K562 (cell line): ENCODE measurements around the gene PITX1. TPM values are rescaled to one million over a fixed set of nuclear protein-coding genes. Genes with fewer than 3 reads are reported as not detected.
A peak's percentile ranks its signal among the peaks of the same experiment; 100 is the strongest.

ENCODE experiments used
- REST ChIP-seq, 2 experiments: fragments of 450-650 bp; formaldehyde crosslinking in 1 of 2; IDR thresholded peaks; 2 replicates each; pipeline versions ENCODE4 v1.4.0 to v1.6.1; 2014 to 2020; ENCODE audit warnings: mild to moderate bottlenecking in 2 of 2, borderline replicate concordance in 1 of 2, low read depth in 1 of 2
- polyA plus RNA-seq, 8 experiments: library from polyadenylated mRNA; depleted of rRNA in 4 of 8; stranded (reverse) in 5 of 8; unstranded in 3 of 8; fragments of >200 nt; fragmentation: Nextera tagmentation in 2 of 8; fragmentation: Illumina TruSeq in 1 of 8; extraction: Ambion mirVana in 2 of 8; extraction: Trizol in 1 of 8; gene quantifications; 2 replicates each; pipeline versions ENCODE4 v1.2.1 to v1.2.3, GENCODE V29; 2011 to 2014; ENCODE audit warnings: inconsistent platforms in 1 of 8, missing spikeins in 1 of 8
- total RNA-seq, 7 experiments: library from RNA; depleted of rRNA in 6 of 7; stranded (reverse); fragments of >200 nt in 6 of 7; fragmentation: Illumina TruSeq in 2 of 7; extraction: Trizol in 2 of 7; gene quantifications; 2 replicates each; pipeline versions ENCODE4 v1.2.1 to v1.2.3, GENCODE V29; 2011 to 2021; ENCODE audit warnings: low replicate concordance in 1 of 7

The PITX1 gene
- total and polyA plus RNA-seq, 9 of the 15 experiments (the other 6 are each of a cell fraction or from before 2014, with no cell fraction given) = 0.13 to 88.2 (median 24.9) TPM

GRCh38 chr5:135059000-135059923 lies 25.2 kb upstream of the PITX1 start (continued):
- TF ChIP-seq REST (IDR thresholded peaks at IDR 0.05; ENCODE audit: borderline replicate concordance) = peak; percentile 32
- no peak for TF ChIP-seq REST (CRISPR knock-in tag; IDR thresholded peaks at IDR 0.05; ENCODE audit: low read depth)
